ENCODE measurements around the gene MTRFR.
"Not testable (repeated sequence)": the region's sequence is repeated elsewhere in the genome, so short reads cannot be mapped to it uniquely, and the experiment has no call there.

MTRFR gene

DNA sequence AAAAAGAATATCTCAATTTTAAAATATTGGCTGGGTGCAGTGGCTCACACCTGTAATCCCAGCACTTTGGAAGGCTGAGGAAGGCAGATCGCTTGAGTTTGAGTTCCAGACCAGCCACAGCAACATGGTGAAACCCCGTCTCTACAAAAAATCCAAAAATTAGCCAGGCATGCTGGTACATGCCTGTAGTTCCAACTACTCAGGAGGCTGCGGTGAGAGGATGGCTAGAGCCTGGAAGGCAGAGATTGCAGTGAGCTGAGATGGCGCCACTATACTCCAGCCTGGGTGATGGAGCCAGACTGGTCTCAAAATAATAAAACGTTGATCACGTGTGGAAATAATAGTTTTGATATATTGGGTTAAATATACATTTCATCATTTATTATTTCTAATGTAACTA is 5.7 kb downstream of the MTRFR start:
- TF ChIP-seq CTCF (IDR thresholded peaks at IDR 0.05; ENCODE audit: low read depth, low read length): no peak
- no peak overlapping the region for H3K4me3 ChIP-seq (ENCODE audit: low read depth, low read length)

DNA sequence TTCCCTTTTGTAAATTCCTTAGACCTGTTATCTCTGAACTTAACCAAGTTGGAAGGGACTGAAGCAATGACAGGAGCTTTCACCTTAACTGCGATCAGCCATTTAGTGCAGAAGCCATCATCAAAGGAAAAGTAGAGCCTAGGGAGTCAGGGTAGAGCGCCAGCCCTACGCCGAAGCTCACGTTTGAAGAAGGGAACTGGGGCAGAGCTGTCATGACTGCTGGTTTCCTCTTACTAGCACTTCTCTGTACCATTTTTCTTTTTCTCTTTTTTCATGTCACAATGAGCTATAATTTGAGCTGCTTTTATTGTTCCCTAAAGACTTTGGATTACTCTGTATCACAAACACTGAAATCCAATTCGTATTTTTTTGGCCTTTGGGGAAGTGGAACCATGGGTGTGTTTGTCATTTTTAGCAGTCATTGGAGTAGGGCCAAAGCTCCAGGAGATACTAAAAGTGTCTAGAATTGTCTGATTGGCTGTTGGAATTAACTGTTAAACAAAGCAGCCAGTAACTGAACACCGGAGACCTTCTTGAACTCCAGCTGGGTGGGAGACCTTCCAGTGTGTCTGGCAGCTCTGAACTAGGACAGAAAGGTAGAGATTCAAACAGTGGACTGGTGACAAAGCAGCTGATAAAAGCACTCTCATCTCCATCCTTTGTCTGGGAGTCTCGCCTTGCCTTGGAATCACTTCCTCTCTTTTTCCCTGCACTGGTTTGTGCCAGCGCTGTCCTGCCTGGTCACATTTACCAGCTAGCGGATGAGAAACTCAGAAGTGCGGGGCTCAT is 9.1 kb downstream of the MTRFR start:
- no peak for TF ChIP-seq CTCF (IDR thresholded peaks at IDR 0.05; ENCODE audit: low read depth, low read length)
- H3K4me3 ChIP-seq (ENCODE audit: low read depth, low read length): no peak overlapping the region

DNA sequence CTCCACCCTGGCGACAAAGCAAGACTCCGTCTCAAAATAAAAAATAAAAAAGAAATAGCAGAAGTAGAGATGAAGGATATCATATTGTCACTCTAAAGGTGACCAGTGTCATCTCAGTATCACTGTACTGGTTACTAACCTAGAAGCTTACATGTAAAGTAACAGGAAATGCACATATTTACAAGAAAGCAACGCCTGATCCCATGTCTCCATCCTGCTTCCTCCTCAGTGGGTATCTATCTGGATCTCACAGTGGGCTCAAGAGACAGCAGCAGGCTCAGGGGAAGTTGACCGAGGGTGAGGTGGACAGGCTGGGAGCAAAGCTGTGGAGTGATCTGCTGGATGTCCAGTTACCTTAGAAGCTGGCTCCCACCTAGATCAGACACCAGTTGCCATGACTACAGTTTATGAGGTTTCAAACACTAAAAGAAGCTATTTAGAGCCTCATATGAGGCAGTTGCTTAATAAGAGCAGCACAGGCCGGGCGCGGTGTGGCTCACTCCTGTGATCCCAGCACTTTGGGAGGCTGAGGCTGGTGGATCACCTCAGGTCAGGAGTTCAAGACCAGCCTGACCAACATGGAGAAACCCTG is 10.5 kb downstream of the MTRFR start:
- H3K4me3 ChIP-seq (ENCODE audit: low read depth, low read length): no peak overlapping the region
- no peak for TF ChIP-seq CTCF (IDR thresholded peaks at IDR 0.05; ENCODE audit: low read depth, low read length)

GRCh38 chr12:123245678-123246077 is 12.4 kb downstream of the MTRFR start:
- no peak for TF ChIP-seq CTCF (IDR thresholded peaks at IDR 0.05; ENCODE audit: low read depth, low read length)
- H3K4me3 ChIP-seq (ENCODE audit: low read depth, low read length): no peak overlapping the region

DNA sequence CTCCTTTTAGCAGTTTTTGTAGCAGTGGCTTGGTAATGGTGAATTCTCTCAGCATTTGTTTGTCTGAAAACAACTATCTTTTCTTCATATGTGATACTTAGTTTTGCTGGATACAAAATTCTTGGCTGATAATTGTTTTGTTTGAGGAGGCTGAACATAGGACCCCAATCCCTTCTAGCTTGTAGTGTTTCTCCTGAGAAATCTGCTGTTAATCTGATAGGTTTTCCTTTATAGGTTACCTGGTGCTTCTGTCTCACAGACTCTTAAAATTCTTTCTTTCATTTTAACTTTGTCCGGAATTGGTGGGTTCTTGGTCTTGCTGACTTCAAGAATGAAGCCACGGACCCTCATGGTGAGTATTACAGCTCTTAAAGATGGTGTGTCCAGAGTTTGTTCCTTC is 14.9 kb downstream of the MTRFR start:
- not testable (repeated sequence) for H3K4me3 ChIP-seq (ENCODE audit: low read depth, low read length)

DNA sequence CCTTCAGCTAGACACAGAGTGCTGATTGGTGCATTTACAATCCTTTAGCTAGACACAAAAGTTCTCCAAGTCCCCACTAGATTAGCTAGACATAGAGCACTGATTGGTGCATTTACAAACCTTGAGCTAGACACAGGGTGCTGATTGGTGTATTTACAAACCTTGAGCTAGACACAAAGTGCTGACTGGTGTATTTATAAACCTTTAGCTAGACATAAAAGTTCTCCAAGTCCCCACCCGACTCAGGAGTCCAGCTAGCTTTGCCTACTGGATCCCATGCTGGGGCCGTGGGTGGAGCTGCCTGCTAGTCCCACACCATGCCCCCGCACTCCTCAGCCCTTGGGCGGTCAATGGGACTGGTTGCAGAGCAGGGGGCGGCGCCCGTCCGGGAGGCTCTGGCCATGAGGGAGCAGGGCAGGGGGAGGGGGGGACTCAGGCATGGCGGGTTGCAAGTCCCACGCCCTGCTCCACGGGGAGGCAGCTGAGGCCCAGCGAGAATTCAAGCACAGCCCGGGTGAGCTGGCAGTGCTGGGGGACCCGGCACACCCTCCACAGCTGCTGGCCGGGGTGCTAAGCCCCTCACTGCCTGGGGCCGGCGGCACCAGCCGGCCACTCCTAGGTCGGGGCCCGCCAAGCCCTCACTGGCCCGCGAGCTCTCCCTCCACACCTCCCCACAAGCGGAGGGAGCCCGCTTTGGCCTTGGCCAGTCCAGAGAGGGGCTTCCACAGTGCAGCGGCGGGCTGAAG is 15.9 kb downstream of the MTRFR start:
- H3K4me3 ChIP-seq (ENCODE audit: low read depth, low read length): not testable (repeated sequence)

GRCh38 chr12:123250471-123251383 is 17.5 kb downstream of the MTRFR start:
- no peak overlapping the region for H3K4me3 ChIP-seq (ENCODE audit: low read depth, low read length)
- TF ChIP-seq CTCF (IDR thresholded peaks at IDR 0.05; ENCODE audit: low read depth, low read length): no peak
